HAP-1 (cell line): ENCODE measurements around the gene TACC2.

Source experiments
- DNase-seq, 2 experiments: peaks; one replicate each; pipeline ENCODE4 v3.0.0-alpha.2; 2016 to 2020; ENCODE audit warnings: low spot score in 2 of 2
- H3K27me3 ChIP-seq: fragments of 250-450 bp; sonication (Bioruptor Pico); 2 replicates; pipeline ENCODE4 v1.5.1; 2020; ENCODE audit warnings: low read depth, mild to moderate bottlenecking, moderate library complexity
- H3K36me3 ChIP-seq: fragments of 250-450 bp; sonication (Bioruptor Pico); replicated peaks from 2 replicates; pipeline ENCODE4 v1.5.1; 2020; ENCODE audit warnings: mild to moderate bottlenecking
- H3K4me1 ChIP-seq: fragments of 250-450 bp; sonication (Bioruptor Pico); 2 replicates; pipeline ENCODE4 v1.5.1; 2020; ENCODE audit warnings: mild to moderate bottlenecking
- H3K4me3 ChIP-seq: fragments of 250-450 bp; sonication (Bioruptor Pico); 2 replicates; pipeline ENCODE4 v1.5.1; 2020; ENCODE audit warnings: mild to moderate bottlenecking, moderate library complexity
- H3K9me3 ChIP-seq: fragments of 250-450 bp; sonication (Bioruptor Pico); 2 replicates; pipeline ENCODE4 v1.5.1; 2020; ENCODE audit warnings: mild to moderate bottlenecking, moderate library complexity
- in situ Hi-C: fragments of 300-500 bp; cut with MboI; formaldehyde crosslinking; loops from 3 replicates; pipeline ENCODE4 v1.14.3; 2020; ENCODE audit warnings: low sequenced_read_pairs, inconsistent platforms, mixed read lengths

TACC2 gene

DNA sequence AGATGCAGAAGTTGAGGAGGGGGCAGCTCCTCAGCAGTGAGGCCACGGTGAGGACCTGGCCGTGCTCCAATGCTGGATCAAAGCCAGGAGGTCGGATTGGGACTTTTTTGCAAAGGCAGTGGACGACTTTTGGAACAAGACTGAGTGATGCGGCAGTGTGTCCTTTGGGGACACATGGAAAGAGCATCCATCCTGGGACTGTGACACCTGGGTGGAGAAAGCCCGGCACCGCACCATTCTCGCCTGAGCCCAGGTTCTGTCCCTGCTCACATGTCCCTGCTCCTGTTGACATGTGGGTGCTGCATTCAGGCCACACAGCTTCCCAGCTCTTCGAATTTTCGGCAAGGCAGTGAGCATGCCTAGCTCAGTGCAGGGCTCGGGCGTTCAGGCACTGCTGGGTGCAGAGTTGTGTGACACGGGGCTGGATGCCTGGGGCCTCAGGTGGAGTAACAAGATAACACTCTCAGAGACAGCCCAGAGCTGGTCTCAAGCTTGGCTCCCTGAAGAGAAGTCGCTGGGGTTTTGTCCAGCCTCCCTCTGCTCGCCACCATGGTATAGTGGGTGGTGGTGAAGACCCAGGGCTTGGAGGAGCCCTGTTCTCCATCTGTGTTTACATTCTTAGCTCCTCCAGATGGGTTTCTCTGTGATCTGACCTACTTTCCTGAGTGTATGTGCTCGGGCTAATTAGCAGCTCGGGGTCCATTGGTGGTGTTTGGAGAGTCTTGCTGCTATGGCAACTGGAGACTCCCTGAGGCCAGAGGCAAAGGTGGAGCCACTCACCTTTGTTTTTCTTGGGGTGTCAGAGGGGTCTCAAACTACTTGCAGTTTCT lies 170.4 kb downstream of the TACC2 start:
- Histone ChIP-seq H3K4me1 (peaks cover 5% of the 10 kb centered on the region), H3K4me3 (no peak overlapping the region), H3K9me3 (no peaks in the 10 kb centered on the region), H3K27me3 (no peaks in the 10 kb centered on the region), H3K36me3 (no peaks in the 10 kb centered on the region)
- in situ Hi-C loops = no loop called here
- DNase-seq = no peak

DNA sequence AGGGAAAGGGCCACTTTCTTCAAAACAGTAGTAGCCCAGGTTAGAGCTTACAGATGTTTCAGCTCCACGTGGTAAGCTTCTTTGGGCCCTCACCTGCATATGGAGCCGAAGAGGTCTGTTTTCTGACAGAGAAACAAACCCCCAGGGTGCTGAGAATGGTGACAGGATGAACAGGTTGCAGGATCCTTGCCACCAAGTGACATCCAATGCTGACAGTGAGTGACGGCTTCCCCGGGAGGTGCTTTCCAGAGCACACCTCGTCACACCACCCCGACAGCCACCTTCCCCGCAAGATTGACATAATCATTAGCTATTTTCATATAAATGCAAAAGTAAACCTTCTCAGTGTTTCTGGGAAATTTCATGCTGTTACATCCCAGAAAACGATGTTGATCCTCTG lies 172.8 kb downstream of the TACC2 start:
- Histone ChIP-seq H3K36me3 (no peaks in the 10 kb centered on the region), H3K4me3 (no peak overlapping the region), H3K9me3 (no peaks in the 10 kb centered on the region), H3K4me1 (peaks cover 19% of the 10 kb centered on the region), H3K27me3 (no peaks in the 10 kb centered on the region)
- in situ Hi-C loops = no loop called here
- DNase-seq = no peak

DNA sequence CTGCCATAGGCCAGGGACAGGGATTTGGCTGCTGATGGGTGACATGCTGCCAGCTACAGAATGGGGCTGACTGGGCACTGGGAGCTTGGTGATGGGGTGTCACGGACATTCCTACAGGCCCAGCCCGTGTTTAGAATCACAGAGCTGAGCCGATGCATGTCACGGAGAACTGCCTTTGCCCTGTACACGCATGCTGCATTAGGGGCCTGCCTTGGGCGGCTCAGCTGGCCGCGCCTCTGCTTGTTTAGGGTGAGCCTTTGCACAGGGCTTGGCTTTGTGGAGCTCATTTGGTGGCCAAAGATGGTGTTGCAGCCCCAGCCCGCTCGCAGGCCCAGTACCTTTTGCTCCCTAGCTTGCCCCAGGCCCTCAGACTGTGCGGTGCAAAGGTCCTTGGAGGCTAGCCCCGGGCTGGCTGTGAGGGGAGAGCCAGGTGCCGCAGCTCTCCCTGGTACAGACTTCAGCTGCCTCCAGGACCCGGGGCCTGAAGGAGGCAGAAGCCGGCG lies 173.8 kb downstream of the TACC2 start:
- no peaks in the 10 kb centered on the region for H3K27me3 ChIP-seq
- peak overlapping the region; percentile 56 for H3K4me3 ChIP-seq
- DNase-seq = peak; percentile 32 to 70
- no peaks in the 10 kb centered on the region for H3K9me3 ChIP-seq
- in situ Hi-C loops = no loop called here
- H3K36me3 ChIP-seq = no peaks in the 10 kb centered on the region
- peaks cover 19% of the 10 kb centered on the region for H3K4me1 ChIP-seq

DNA sequence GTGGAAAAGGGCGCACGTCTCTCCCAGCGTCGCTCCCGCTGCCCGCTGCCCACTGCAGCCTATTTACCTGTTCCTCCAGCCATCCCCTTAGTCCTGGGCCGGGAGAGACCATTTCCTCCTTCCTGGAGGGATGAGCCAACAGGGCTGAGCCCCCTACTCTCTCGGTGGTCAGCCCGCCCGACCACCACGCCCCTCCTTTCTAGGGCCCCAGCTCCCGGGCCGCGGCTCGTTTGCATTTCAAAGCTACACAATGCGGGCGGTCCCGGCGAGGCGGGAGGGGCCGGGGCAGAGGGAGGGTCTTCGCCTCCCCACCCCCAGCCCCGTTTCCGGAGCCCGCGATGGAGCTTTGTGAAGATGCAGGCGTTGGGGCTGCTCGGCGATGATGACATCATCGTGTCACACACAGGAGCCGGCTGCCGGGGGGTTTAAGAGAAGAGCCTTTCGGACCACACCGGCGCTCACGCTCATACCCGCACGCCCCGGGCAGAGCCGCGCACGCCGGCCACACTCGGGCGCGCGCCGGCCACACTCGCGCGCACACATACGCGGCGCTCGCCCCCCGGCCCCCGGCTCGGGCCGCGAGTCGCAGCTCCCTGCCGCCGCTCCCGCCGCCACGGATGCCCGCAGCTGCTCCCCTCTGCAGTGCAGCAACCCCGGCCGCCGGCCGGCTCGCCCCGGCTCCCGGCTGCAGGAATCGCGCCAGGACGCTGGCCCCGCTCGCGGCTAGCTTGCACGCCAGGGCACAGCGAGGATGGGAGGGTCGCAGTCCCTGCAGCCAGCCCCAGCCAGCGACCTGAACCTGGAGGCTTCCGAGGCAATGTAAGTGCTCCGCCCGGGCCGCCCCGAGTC lies 174.4 kb downstream of the TACC2 start:
- peak overlapping the region; percentile 56 for H3K4me3 ChIP-seq
- in situ Hi-C loops = no loop called here
- peak; percentile 49 to 84 for DNase-seq
- peaks cover 19% of the 10 kb centered on the region for H3K4me1 ChIP-seq
- no peaks in the 10 kb centered on the region for H3K27me3 ChIP-seq
- H3K9me3 ChIP-seq = no peaks in the 10 kb centered on the region
- no peaks in the 10 kb centered on the region for H3K36me3 ChIP-seq

DNA sequence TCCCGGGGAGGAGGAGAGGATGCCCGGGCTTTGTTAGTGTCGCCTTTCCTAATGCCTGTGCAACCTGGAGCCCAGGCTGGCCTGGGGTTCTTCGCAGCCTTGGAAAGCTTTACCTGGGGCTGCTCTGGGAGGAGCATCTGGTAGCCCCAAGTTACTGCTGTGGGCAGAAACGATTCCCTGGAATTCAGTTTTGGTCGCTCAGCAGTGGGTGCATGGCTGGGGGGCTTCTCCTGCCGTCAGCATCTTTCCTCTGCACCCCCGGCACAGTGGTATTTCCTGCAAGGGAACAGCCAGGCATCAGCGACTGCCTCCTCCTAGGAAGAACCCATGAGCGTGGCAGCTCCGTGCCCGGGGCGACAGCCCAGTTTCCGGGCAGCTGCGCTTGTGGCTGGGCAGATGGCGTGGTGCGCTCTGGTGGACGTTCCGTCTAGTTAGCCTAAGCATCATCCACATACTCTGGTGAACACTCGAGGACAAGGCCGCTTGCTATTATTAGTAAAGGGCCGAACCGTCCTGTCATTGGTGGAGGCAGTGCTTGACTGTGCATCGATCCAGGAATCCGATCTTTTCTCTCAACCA lies 175.1 kb downstream of the TACC2 start:
- H3K9me3 ChIP-seq = no peaks in the 10 kb centered on the region
- peak; percentile 48 to 55 for DNase-seq
- H3K36me3 ChIP-seq = no peaks in the 10 kb centered on the region
- in situ Hi-C loops = no loop called here
- H3K4me1 ChIP-seq = peaks cover 19% of the 10 kb centered on the region
- peak overlapping the region; percentile 56 for H3K4me3 ChIP-seq
- no peaks in the 10 kb centered on the region for H3K27me3 ChIP-seq

DNA sequence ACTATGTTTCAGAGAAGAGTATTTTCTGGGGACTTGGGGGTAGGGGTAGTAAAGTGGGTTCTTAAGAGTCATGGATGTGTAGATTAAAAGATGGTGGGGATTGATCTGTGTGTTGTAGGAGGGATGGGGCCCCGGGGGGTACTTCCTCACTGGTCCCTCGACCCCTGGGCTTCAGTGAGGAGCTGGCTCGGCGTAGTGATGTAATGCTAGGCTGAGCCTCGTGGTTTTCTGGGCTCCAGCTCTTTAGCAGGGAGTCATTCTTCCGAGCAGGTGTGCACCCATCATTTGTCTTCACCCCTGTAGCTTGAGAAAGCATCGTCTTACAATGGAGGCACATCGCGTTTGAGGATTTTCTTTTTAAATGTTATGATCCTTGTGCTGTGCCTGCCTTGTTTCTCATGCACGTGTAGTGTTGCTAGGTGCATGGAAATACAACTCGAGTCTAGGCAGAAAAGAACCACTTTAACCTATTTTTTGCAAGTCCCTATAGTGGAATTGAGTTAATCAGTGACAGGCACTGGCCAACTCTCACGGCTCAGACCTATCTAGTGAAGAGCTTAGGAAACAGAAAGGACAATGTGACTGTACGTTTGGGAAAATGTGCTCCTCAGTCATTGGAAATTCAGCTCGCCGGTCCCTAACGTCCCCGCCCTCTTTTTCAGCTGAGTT lies 176.0 kb downstream of the TACC2 start:
- Histone ChIP-seq H3K9me3 (no peaks in the 10 kb centered on the region), H3K4me3 (peak overlapping the region; percentile 56), H3K4me1 (peaks cover 19% of the 10 kb centered on the region), H3K27me3 (no peaks in the 10 kb centered on the region), H3K36me3 (no peaks in the 10 kb centered on the region)
- DNase-seq = no peak
- in situ Hi-C loops = no loop called here

DNA sequence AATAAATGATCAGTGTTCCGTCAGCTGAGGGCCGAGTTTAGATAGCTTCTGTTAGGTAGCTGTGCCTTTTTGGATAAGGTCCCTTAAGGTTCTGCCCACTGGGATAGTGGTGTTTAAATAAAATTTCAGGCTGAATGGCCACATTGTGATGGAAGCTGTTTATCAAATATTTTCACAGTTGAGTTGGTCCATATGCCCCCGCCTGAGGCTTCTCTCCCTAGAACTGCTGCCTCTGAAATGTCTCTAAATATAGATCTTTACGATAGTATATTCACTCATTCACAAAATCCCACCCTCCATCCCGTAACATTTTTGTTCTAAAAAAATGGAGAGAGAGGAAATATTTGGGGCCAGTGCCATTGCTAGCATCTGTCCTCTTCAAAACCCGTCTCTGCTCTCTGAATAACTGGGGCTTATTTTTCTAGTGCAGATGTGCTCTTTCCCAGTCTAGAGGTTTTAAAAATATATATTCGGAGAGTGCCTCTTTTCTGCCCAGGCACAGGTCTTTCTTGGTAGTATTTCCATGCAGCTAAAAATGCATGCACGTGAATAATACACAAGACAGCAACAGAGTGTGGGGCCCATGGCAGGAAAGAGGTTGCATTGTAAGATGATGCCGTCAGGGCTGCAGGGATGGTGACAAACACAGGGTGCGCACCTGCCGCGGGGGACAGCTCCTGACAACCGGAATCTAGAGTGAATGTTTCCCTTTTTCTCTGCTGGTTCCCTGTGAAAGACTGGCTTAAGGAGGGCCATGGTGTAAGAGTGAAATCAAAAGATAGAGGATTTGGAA lies 176.7 kb downstream of the TACC2 start:
- Histone ChIP-seq H3K4me3 (peak overlapping the region; percentile 56; the same call in 1 of the 2 replicates), H3K27me3 (no peaks in the 10 kb centered on the region), H3K9me3 (no peaks in the 10 kb centered on the region), H3K36me3 (no peaks in the 10 kb centered on the region), H3K4me1 (peaks cover 25% of the 10 kb centered on the region)
- in situ Hi-C loops = no loop called here
- DNase-seq = no peak

DNA sequence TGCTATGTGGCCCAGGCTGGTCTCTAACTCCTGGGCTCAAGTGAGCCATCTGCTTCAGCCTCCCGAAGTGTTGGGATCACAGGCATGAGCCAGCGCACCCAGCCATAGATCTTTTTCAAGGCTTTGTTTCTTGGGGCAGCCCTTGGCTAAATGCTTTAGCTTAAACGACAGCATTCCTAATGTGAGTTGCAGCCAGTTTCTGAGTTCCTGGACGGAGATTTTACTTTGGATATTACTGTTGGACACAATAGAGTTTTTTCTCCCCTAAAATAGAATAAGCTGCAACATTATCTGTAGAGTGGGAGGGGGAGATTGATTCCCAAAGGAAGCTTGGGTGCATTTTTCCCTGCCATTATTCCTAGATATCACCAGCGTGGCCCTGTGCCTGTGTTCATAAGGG lies 179.1 kb downstream of the TACC2 start:
- Histone ChIP-seq H3K4me3 (no peak overlapping the region), H3K9me3 (no peaks in the 10 kb centered on the region), H3K36me3 (no peaks in the 10 kb centered on the region), H3K4me1 (peaks cover 28% of the 10 kb centered on the region), H3K27me3 (no peaks in the 10 kb centered on the region)
- in situ Hi-C loops = no loop called here
- no peak for DNase-seq

DNA sequence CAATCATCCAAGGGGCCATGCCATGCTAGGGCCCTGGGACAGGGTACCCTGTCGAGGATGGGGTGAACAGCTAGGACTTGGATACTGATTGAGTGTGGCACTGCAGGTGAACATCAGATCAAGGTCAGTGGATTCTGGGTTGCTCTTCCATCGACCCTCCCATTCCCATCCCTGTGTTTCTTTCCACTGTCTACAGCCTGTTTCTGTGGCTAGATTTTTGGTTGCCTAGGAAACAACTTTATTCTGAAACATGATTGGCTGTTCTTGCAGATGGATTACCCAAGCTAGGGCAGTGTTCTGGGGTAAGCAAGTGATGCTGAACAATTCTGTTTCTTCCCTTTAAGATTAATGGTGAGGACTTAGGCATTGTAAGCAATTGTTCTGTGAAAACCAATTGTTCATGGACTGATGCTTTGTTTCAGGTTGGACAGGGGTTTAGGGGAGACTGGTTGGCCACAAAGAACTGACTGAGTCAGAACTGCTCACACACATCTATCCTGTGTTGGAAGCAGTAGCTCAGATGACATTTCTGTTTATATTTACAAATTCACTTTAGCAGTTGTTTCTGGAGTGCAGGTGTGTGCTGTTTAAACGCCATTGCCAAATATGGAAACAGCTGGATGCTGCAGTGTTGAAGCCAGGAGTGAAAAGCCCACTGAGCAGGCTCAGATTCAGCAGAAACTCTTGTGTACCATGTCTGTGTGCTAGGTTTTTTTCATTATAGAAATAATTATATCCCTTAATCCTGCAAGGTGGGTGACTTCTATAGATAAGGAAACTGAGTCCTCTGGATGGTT lies 179.8 kb downstream of the TACC2 start:
- Histone ChIP-seq H3K9me3 (no peaks in the 10 kb centered on the region), H3K36me3 (no peaks in the 10 kb centered on the region), H3K4me3 (no peak overlapping the region), H3K27me3 (no peaks in the 10 kb centered on the region), H3K4me1 (peaks cover 28% of the 10 kb centered on the region)
- in situ Hi-C loops = no loop called here
- no peak for DNase-seq

DNA sequence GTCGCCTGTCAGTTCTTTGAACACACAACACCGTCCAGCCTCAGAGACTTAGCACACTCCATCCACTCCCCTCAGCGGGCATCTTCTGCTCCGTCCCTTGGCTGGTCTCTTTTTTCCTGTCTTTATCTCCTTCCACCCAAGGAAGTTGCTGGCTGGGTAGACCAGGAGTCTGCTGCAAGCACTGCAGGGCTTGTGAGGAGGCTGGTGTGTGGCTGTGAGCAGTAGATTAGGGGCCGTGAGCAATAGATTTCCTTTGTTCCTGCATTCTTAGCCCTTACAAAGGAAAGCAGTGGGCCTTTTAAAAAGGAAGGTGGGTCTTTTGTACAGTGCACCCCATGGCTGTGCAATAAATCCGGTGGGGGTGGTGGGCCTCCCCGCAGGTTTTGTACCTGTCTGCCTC lies 181.8 kb downstream of the TACC2 start:
- Histone ChIP-seq H3K9me3 (no peaks in the 10 kb centered on the region), H3K4me1 (peaks cover 11% of the 10 kb centered on the region), H3K4me3 (no peak overlapping the region), H3K27me3 (no peaks in the 10 kb centered on the region), H3K36me3 (no peaks in the 10 kb centered on the region)
- peak; percentile 54 to 66 for DNase-seq
- in situ Hi-C loops = no loop called here

DNA sequence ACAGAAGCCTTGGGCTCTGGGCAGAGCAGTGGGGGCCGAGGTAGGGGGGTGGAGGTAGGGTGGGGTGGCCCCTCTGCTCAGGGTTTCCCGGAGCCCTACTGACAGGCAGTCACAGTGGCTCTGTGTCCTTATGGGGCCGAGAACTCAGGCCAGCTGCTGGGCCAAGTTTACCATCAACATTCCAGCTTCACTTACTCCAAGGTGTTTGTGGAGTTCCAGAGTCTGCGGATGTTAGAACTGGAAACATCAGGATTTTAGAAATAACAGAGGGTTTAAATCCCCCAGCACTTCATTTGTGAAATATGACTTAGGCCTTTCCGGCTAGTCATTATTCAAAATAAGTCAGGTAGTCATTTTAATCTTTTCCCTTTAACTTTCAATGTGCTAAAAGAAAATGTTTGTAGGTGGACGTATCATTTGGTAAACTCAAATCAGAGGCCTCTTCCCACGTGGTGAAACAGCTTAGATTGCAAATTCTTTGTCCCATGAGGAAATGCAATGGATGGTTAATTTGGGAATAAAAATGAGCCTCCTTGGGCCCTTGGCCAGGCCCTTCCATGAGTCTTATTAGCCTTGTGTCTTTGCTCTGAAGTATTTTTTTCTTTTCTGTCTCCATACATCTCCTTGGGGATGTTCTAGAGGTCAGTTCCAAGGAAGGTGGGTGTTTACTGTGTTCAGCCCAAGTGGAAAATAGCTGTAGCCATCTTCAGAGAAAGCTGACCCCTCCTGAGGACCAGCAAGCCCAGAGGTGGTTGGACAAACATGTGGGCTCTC lies 182.5 kb downstream of the TACC2 start:
- H3K27me3 ChIP-seq = no peaks in the 10 kb centered on the region
- no peaks in the 10 kb centered on the region for H3K9me3 ChIP-seq
- H3K4me3 ChIP-seq = no peak overlapping the region
- no peak for DNase-seq
- in situ Hi-C loops = no loop called here
- H3K36me3 ChIP-seq = no peaks in the 10 kb centered on the region
- H3K4me1 ChIP-seq = peaks cover 11% of the 10 kb centered on the region
